A673 (cell line): ENCODE measurements around the gene NCKAP5.

ENCODE experiments used
- CTCF ChIP-seq: fragments of 300-800, 200-600 bp; sonication (generic); conservative IDR thresholded peaks from 2 replicates; pipeline ENCODE4 v1.5.1; 2017; ENCODE audit warnings: low read depth, mild to moderate bottlenecking, antibody characterized with exemption, low read length, moderate library complexity, mixed read lengths
- EZH2 ChIP-seq: fragments of 200-600 bp; sonication (generic); IDR thresholded peaks from 2 replicates; pipeline ENCODE4 v1.6.1; 2017; ENCODE audit warnings: borderline replicate concordance, low read depth, mild to moderate bottlenecking, mixed read lengths, antibody characterized with exemption, low read length; ENCODE audit not compliant: poor library complexity, severe bottlenecking

GRCh38 chr2:133197156-133197555 lies 371.1 kb downstream of the NCKAP5 start:
- TF ChIP-seq CTCF (no peak), EZH2 (no peak)
